Gastrocnemius medialis (tissue), 4 donors: ENCODE data around the gene MTRFR.

Source experiments
- POLR2A ChIP-seq, 2 donors: fragments of 450-650 bp; IDR thresholded peaks; one replicate each; pipeline ENCODE4 v1.6.1; 2017; ENCODE audit warnings: antibody characterized with exemption in 2 of 2, mild to moderate bottlenecking in 2 of 2, moderate library complexity in 2 of 2
- TF ChIP-seq, protein P1 (sequence below), 5 experiments: fragments of 450-650 bp in 3 of 5; fragments of 200-600 bp in 2 of 5; sonication (generic) in 2 of 5; IDR thresholded peaks in 4 of 5; conservative IDR thresholded peaks in 1 of 5; 1 replicate in 4 of 5; 2 replicates in 1 of 5; pipeline ENCODE4 v1.5.1; 2016 to 2019; ENCODE audit warnings: antibody characterized with exemption in 5 of 5, mild to moderate bottlenecking in 3 of 5, moderate library complexity in 3 of 5

DNA sequence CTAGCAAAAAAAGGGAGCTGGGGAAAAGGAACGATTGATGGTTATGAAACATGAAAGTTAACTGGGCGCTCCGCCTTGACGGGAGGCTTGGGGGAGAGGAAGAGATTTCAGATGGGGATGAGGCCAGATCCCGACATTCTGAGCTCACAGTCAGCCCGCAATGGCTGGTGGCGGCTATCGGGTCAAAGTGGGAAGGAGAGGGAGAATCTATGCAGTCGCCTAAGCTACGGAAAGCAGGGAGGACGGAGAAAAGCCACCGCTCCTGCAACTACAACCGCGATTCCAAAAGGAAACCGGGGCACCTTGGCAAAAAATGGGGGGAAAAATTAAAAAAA is 797 bp upstream of the MTRFR start:
- TF ChIP-seq, protein P1, sequence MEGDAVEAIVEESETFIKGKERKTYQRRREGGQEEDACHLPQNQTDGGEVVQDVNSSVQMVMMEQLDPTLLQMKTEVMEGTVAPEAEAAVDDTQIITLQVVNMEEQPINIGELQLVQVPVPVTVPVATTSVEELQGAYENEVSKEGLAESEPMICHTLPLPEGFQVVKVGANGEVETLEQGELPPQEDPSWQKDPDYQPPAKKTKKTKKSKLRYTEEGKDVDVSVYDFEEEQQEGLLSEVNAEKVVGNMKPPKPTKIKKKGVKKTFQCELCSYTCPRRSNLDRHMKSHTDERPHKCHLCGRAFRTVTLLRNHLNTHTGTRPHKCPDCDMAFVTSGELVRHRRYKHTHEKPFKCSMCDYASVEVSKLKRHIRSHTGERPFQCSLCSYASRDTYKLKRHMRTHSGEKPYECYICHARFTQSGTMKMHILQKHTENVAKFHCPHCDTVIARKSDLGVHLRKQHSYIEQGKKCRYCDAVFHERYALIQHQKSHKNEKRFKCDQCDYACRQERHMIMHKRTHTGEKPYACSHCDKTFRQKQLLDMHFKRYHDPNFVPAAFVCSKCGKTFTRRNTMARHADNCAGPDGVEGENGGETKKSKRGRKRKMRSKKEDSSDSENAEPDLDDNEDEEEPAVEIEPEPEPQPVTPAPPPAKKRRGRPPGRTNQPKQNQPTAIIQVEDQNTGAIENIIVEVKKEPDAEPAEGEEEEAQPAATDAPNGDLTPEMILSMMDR (IDR thresholded peaks at IDR 0.05 in 4 of 5, conservative IDR thresholded peaks at IDR 0.05 in 1 of 5), result no peak
- no peak for TF ChIP-seq POLR2A (IDR thresholded peaks at IDR 0.05)
